Liver (tissue), 9 donors: Measurements from ENCODE around the gene CYTH3. TPM values are rescaled to one million over a fixed set of nuclear protein-coding genes. Genes with fewer than 3 reads are reported as not detected.

ENCODE experiments used
- DNase-seq: peaks from one replicate; pipeline ENCODE4 v3.0.0-alpha.2; 2017; ENCODE audit warnings: low spot score
- H3K27ac ChIP-seq, 2 donors: one replicate each; pipeline ENCODE4 v1.7.0; 2013; ENCODE audit warnings: inconsistent platforms in 2 of 2, low read length in 2 of 2, control low read depth in 1 of 2, low read depth in 1 of 2, mild to moderate bottlenecking in 1 of 2
- H3K27me3 ChIP-seq, 4 donors: one replicate each; pipeline versions ENCODE4 v1.6.1 to v1.7.0; 2013; ENCODE audit warnings: low read length in 3 of 4, inconsistent platforms in 1 of 4, mild to moderate bottlenecking in 1 of 4, moderate library complexity in 1 of 4; ENCODE audit not compliant: control insufficient read depth in 4 of 4, insufficient read depth in 4 of 4
- H3K36me3 ChIP-seq, 4 donors: one replicate each; pipeline versions ENCODE4 v1.6.1 to v1.7.0; 2013; ENCODE audit warnings: low read length in 3 of 4, mild to moderate bottlenecking in 3 of 4, low read depth in 1 of 4, moderate library complexity in 1 of 4; ENCODE audit not compliant: control insufficient read depth in 4 of 4, insufficient read depth in 3 of 4
- H3K4me1 ChIP-seq, 4 donors: one replicate each; pipeline versions ENCODE4 v1.6.1 to v1.7.0; 2013; ENCODE audit warnings: low read length in 3 of 4, mild to moderate bottlenecking in 3 of 4, moderate library complexity in 1 of 4; ENCODE audit not compliant: control insufficient read depth in 4 of 4, insufficient read depth in 4 of 4
- H3K4me3 ChIP-seq, 3 donors: one replicate each; pipeline versions ENCODE4 v1.6.1 to v1.7.0; 2013; ENCODE audit warnings: low read length in 3 of 3, control low read depth in 1 of 3, low read depth in 1 of 3, mild to moderate bottlenecking in 1 of 3
- H3K9ac ChIP-seq, 2 donors: one replicate each; pipeline ENCODE4 v1.7.0; 2013; ENCODE audit warnings: low read length in 2 of 2, mild to moderate bottlenecking in 2 of 2, moderate library complexity in 2 of 2, control low read depth in 1 of 2, low read depth in 1 of 2
- H3K9me3 ChIP-seq, 4 donors: one replicate each; pipeline versions ENCODE4 v1.6.1 to v1.7.0; 2013; ENCODE audit warnings: low read length in 3 of 4; ENCODE audit not compliant: control insufficient read depth in 4 of 4
- EGR1 ChIP-seq, 2 donors: IDR thresholded peaks; 2 replicates each; pipeline ENCODE4 v1.6.1; 2016 to 2018; ENCODE audit warnings: antibody characterized with exemption in 2 of 2, low read depth in 2 of 2
- FOXA1 ChIP-seq: IDR thresholded peaks from 2 replicates; pipeline ENCODE4 v1.6.1; 2016; ENCODE audit warnings: antibody characterized with exemption
- FOXA2 ChIP-seq: IDR thresholded peaks from 2 replicates; pipeline ENCODE4 v1.6.1; 2016; ENCODE audit warnings: antibody characterized with exemption
- GABPA ChIP-seq, 2 donors: IDR thresholded peaks in 1 of 2; conservative IDR thresholded peaks in 1 of 2; 2 replicates each; pipeline ENCODE4 v1.6.1; 2016; ENCODE audit warnings: antibody characterized with exemption in 2 of 2, mild to moderate bottlenecking in 1 of 2, moderate library complexity in 1 of 2
- JUND ChIP-seq, 2 donors: IDR thresholded peaks; 2 replicates each; pipeline ENCODE4 v1.6.1; 2016; ENCODE audit warnings: antibody characterized with exemption in 2 of 2
- NR2F2 ChIP-seq: IDR thresholded peaks from 2 replicates; pipeline ENCODE4 v1.6.1; 2016; ENCODE audit warnings: antibody characterized with exemption
- RAD21 ChIP-seq, 2 donors: IDR thresholded peaks; 2 replicates each; pipeline ENCODE4 v1.6.1; 2016; ENCODE audit warnings: antibody characterized with exemption in 2 of 2, mild to moderate bottlenecking in 2 of 2
- RXRA ChIP-seq, 2 donors: IDR thresholded peaks; 2 replicates each; pipeline ENCODE4 v1.6.1; 2017 to 2018; ENCODE audit warnings: antibody characterized with exemption in 2 of 2, mild to moderate bottlenecking in 1 of 2
- SP1 ChIP-seq: IDR thresholded peaks from 2 replicates; pipeline ENCODE4 v1.6.1; 2018; ENCODE audit warnings: antibody characterized with exemption, mild to moderate bottlenecking
- TAF1 ChIP-seq: conservative IDR thresholded peaks from 2 replicates; pipeline ENCODE4 v1.6.1; 2016; ENCODE audit warnings: antibody characterized with exemption, mild to moderate bottlenecking
- YY1 ChIP-seq: IDR thresholded peaks from 2 replicates; pipeline ENCODE4 v1.6.1; 2016; ENCODE audit warnings: antibody characterized with exemption, mild to moderate bottlenecking
- WGBS: extraction: QIAGEN DNeasy Blood & Tissue Kit; methylation state at CpG from one replicate; pipeline ENCODE4 v1.1.7; 2013; 5-methylcytosine and 5-hydroxymethylcytosine counted together
- polyA plus RNA-seq, 2 donors: library from polyadenylated mRNA; stranded (reverse) in 1 of 2; unstranded in 1 of 2; fragments of 200-250 nt in 1 of 2; fragments of >200 nt in 1 of 2; fragmentation: Nextera tagmentation in 1 of 2; extraction: Ambion mirVana in 1 of 2; gene quantifications; one replicate each; pipeline versions ENCODE4 v1.2.1 to v1.2.3, GENCODE V29; 2013 to 2015
- total RNA-seq, 2 donors: library from RNA; depleted of rRNA; stranded (reverse); fragments of >200 nt; gene quantifications; one replicate each; pipeline ENCODE4 v1.2.3, GENCODE V29; 2014
- TF ChIP-seq, protein P1 (sequence below): IDR thresholded peaks from 2 replicates; pipeline ENCODE4 v1.6.1; 2016; ENCODE audit warnings: antibody characterized with exemption
- TF ChIP-seq, protein P2 (sequence below): fragments of 150-350 bp; IDR thresholded peaks from 2 replicates; pipeline ENCODE4 v1.5.1; 2017; ENCODE audit warnings: improper control_type of control experiment, low read depth, low read length; ENCODE audit not compliant: missing input control
- TF ChIP-seq, protein P3 (sequence below): IDR thresholded peaks from 2 replicates; pipeline ENCODE4 v1.6.1; 2016; ENCODE audit warnings: antibody characterized with exemption
- TF ChIP-seq, protein P4 (sequence below): IDR thresholded peaks from 2 replicates; pipeline ENCODE4 v1.6.1; 2016; ENCODE audit warnings: antibody characterized with exemption
- donor health status: healthy.
- donor health status: healthy.
- donor health status: healthy.
- donor health status: healthy.
- donor health status: healthy.

CYTH3 gene
- total and polyA plus RNA-seq, 4 donors: 1.1 to 6.3 (median 3.7) TPM

DNA sequence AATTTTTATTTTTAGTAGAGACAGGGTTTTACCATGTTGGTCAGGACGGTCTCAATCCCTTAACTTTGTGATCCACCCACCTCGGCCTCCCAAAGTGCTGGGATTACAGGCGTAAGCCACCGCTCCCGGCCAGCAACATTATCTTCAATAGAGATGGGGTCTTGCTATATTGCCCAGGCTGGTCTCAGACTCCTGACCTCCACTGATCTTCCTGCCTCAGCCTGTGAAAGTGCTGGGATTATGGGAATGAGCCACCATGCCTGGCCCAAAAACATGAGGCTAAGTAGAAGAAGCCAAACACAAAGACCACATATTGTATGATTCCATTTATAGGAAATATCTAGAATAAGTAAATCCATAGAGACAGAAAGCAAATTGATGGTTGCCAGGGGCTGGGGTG lies 19.1 kb upstream of the CYTH3 start (continued):
- TF ChIP-seq, protein P1, sequence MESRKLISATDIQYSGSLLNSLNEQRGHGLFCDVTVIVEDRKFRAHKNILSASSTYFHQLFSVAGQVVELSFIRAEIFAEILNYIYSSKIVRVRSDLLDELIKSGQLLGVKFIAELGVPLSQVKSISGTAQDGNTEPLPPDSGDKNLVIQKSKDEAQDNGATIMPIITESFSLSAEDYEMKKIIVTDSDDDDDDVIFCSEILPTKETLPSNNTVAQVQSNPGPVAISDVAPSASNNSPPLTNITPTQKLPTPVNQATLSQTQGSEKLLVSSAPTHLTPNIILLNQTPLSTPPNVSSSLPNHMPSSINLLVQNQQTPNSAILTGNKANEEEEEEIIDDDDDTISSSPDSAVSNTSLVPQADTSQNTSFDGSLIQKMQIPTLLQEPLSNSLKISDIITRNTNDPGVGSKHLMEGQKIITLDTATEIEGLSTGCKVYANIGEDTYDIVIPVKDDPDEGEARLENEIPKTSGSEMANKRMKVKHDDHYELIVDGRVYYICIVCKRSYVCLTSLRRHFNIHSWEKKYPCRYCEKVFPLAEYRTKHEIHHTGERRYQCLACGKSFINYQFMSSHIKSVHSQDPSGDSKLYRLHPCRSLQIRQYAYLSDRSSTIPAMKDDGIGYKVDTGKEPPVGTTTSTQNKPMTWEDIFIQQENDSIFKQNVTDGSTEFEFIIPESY: no peak
- TF ChIP-seq SP1 (no peak), JUND (IDR thresholded peaks at IDR 0.05) (no peak), FOXA2 (no peak)

DNA sequence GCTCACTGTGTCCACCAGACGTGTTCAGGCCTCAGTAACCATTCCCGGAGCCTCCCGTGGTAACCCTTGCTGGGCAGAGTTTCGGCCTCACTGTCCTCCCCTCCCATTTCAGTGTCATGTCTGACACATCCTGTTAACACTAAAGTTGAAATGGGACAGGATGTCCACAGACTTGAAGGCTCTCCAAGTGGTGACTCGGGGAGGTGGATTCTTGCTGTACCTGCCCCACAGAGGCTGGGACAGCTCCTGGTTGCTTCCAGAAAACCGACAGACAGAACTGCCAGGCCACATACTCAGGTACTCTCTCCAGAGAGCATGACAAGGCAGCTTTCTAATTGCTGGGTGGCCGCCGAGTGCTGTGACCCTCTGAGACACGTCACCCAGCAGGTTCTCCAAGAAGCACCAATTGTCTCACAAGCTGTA lies 17.9 kb upstream of the CYTH3 start:
- no peak overlapping the region for H3K27ac ChIP-seq
- 77% methylated on average over 9 of the region's 9 CpGs for WGBS

More for the DNA sequence above, 17.9 kb upstream of the CYTH3 start:
- TF ChIP-seq TAF1 (no peak), SP1 (no peak), FOXA2 (no peak), NR2F2 (no peak), JUND (IDR thresholded peaks at IDR 0.05) (no peak), FOXA1 (no peak), GABPA (IDR thresholded peaks at IDR 0.05 in 1 of 2, conservative IDR thresholded peaks at IDR 0.05 in 1 of 2) (no peak), EGR1 (IDR thresholded peaks at IDR 0.05; ENCODE audit: low read depth in 2 of 2) (no peak), RXRA (IDR thresholded peaks at IDR 0.05) (no peak), RAD21 (IDR thresholded peaks at IDR 0.05) (no peak), YY1 (no peak)
- TF ChIP-seq, protein P1: no peak
- TF ChIP-seq, protein P2, sequence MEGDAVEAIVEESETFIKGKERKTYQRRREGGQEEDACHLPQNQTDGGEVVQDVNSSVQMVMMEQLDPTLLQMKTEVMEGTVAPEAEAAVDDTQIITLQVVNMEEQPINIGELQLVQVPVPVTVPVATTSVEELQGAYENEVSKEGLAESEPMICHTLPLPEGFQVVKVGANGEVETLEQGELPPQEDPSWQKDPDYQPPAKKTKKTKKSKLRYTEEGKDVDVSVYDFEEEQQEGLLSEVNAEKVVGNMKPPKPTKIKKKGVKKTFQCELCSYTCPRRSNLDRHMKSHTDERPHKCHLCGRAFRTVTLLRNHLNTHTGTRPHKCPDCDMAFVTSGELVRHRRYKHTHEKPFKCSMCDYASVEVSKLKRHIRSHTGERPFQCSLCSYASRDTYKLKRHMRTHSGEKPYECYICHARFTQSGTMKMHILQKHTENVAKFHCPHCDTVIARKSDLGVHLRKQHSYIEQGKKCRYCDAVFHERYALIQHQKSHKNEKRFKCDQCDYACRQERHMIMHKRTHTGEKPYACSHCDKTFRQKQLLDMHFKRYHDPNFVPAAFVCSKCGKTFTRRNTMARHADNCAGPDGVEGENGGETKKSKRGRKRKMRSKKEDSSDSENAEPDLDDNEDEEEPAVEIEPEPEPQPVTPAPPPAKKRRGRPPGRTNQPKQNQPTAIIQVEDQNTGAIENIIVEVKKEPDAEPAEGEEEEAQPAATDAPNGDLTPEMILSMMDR: no peak
- TF ChIP-seq, protein P3, sequence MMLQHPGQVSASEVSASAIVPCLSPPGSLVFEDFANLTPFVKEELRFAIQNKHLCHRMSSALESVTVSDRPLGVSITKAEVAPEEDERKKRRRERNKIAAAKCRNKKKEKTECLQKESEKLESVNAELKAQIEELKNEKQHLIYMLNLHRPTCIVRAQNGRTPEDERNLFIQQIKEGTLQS: no peak
- TF ChIP-seq, protein P4, sequence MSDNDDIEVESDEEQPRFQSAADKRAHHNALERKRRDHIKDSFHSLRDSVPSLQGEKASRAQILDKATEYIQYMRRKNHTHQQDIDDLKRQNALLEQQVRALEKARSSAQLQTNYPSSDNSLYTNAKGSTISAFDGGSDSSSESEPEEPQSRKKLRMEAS: no peak
- DNase-seq: no peak
- no peaks in the 10 kb centered on the region for H3K9me3 ChIP-seq
- no peaks in the 10 kb centered on the region for H3K36me3 ChIP-seq
- H3K4me3 ChIP-seq: no peak overlapping the region
- H3K4me1 ChIP-seq: no peaks in the 10 kb centered on the region
- no peaks in the 10 kb centered on the region for H3K27me3 ChIP-seq
- no peak overlapping the region for H3K9ac ChIP-seq
